Stimulated activated CD4-positive, alpha-beta T cell treated with anti-CD3 and anti-CD28 coated beads, Interleukin-12 subunit alpha, Interleukin-12 subunit beta, amount 100 ng/mL, for 4 hours (primary cell): ENCODE data around the gene RNLS.

Experiments
- DNase-seq: peaks from one replicate; pipeline ENCODE4 v3.0.0-alpha.2; 2020

The RNLS gene

DNA sequence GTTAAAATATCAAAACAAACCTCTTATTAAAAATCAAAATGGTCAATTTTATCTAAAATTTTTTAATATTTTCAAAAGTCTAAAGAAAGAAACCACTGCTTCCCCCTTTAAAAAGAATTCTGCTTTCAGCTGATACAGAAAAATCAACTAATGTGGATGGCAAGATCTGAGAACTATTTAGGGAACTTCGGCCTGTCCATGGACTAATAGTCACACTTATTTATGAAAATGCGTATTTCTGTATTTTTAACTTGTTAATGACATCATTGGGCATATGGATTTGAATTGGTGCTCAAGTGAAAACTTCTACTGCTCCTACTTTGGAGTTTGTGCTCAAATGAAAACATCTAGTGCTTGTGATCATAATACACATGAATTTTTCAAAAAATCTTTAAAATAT is 31.9 kb downstream of the RNLS start:
- no peak for DNase-seq

DNA sequence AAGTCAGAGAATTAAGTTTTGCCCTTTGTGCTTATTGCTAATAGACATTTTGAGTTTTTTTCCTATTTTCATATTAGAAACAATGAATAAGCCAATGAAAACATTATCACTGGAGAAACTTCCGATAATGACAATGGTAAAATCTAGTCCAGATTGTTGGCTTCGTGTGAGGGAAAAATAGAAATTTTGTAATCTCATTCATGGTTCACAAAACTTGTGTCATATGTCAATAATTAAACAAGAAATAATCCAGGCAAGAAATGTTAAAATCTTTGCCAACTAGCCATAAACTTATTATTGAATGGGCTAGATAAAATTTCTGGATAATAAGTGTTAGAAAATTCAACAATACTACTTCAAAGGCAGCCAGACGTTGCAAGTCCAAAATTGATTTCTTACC is 36.6 kb downstream of the RNLS start:
- DNase-seq: no peak

DNA sequence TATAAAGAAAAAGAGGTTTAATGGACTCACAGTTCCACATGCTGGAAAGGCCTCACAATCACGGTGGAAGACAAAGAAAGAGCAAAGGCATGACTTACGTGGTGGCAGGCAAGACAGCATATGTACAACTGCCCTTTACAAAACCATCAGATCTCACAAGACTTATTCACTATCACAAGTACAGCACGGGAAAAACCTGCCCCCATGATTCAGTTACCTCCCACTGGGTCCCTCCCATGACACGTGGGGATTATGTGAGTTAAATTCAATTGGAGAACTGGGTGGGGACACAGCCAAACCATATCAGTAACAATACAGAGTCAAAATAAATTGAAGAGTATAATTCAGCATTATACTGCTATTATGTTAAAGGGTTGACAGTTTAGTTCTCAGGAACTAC is 37.8 kb downstream of the RNLS start:
- no peak for DNase-seq

DNA sequence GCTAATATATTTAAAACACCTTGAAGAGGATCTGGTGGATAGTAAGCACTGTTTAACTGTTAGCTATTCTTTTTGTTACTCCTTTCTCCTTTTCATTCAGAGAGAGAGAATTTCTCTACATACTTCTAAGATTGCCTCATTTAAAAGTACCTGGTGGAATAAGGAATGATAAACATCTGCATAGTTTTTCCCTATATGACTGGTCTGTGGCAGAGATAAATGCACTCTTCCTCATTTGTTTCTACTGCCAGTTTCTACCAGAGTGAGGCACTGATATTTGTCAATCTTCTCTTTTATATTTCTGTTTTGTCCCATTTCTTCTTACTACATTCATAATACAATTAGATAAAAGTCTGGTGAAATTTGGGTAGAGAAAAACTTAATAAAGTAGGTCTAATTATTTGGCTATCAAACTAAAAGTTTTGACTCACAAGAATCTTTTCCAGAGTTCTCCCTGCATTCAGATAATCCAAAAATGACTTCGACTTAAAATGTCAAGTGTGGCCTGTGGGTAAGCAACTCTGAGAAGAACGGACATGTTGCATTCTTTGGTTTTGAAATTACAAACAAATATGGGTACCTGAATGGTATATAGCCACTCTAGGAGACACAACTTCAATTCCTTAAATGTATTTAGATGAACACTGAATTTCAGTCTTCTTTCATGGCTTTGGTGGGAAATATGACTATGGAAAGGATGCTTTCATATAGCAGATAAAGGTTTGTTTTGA is 38.8 kb downstream of the RNLS start:
- no peak for DNase-seq

DNA sequence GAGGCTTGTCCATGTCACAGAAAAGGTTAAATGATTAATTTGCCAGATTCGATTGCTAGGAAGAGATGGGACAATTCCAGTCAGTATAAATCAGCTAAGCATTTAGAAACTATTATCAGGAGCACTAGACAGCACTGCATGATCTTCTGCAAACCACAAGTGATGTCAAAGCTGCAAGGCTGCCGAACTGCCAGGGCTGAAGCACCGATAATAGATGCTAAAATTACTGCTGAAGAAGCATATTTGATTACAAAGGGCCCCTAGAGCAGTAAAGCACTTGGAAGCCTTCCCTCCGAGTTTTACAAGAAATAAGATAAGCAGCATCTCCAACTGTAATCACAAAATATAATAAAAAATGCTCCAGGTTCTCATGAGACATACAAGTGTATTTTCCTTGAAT is 40.6 kb downstream of the RNLS start:
- no peak for DNase-seq

DNA sequence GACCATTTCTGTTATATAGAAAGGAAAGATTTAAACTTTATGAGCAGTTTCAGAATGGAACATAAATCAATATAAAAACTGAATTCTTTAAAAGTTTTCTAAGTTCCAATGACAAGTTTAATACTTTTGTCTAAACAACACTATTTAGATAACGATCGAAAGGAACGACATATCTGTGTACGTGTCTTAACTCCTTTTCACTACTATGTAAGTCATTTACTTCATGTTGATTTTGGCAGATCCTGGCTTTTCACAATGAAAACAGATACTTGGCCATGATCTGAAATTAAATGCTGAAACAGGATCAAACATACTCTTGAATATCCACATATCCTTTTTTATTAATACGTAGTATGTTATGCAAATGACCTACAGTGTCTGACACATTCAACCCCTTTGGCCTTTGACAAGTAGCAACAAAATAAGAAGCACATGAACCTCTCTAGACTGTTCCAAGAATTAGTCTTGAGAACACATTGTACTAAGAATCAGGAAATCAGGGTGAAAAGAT is 41.9 kb downstream of the RNLS start:
- DNase-seq: no peak

DNA sequence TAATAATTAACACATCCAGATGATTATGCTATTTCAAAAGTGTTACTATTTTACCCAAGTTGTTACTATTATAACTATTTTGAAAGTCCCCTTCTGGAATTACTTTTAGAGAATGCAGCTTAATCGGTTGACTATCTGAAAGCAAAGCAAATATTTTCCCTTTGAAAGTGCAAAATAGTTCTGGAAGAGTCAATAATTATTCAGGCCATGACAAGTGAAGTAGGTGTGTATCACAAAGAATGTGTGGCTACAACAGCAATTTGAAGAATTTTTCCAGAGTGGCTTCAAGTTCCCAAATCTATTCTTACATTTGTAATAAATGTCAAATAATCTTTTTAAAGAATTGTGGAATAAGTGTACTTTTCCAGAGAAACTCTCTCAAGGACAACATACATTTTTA is 42.8 kb downstream of the RNLS start:
- DNase-seq: no peak

DNA sequence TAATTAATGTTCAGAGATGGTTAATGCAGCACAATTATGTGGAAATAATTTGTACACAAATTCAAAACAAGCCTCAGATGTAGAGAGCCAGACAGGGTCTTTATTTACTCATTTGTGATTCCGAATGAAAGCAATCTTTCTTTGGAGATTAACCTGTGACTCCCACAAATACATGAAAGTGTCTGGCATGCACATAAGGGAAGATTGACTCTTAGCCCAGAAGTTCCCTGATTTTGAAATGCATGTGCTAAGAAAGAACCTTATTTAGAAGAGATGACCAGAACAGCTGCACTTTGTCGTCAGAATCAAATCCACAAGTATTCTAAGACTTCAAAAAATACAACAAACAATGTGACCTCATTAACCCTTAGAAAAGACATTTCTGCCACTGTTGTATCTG is 45.1 kb downstream of the RNLS start:
- no peak for DNase-seq

DNA sequence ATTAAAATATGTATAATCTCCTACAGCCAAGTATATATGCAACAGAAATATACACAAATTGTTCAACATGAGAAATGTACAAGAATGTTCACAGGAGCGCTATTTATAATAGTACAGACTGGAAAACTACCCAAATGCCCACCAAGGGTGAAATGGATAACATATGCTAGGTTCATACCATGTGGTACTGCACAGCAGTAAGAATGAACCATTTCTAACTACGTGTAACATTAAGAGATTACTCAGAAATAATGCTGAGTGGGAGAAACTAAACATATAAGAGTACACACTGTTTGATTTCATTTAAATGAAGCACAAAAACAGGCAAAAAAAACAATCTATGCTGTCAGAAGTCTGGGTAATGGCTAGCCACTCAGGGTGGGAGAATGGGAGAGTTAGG is 45.8 kb downstream of the RNLS start:
- no peak for DNase-seq

DNA sequence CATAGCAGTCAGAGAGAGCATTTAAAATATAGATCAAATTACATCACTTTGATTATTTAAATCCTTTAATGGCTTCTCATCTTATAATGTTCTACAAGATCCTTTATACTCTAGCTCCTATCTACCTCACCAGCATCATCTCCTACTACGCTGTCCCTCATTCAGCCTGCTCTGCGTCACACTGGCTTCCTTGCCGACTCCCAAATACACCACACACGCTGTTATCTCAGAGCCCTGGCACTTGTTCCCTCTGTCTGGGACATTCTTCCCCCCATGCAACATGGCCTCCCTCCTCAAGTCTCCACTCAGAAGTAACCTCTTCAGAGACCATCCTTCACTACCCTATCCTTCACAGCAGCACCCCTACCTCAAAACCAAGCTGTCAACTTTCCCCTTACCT is 46.7 kb downstream of the RNLS start:
- no peak for DNase-seq

DNA sequence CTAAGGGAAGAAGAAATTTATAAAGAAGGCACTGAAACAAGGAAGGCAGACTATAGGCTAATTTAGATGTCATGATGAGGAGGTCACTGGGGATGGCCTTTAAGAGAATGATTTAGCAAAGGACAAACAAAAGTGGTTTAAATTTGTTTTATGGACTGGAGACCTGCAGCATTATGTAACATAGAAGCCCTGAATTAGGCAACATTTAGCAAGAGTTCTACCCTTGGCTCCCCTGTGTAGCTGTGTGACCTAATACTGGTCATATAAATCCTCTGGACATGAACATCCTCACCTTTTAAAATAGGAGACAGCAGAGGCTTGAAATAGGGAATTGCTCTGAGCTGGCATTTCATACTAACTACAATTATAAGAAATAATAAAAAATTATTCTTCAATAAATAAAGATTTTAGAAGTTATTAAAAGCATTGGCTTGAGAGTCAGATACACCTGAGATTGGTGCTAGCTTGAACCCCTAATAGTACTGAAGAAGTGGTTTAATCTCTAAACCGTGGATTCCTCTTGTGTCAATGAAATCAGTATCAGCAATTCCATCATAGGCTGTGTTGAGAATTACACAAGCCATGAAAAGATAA is 48.9 kb downstream of the RNLS start:
- DNase-seq: no peak

DNA sequence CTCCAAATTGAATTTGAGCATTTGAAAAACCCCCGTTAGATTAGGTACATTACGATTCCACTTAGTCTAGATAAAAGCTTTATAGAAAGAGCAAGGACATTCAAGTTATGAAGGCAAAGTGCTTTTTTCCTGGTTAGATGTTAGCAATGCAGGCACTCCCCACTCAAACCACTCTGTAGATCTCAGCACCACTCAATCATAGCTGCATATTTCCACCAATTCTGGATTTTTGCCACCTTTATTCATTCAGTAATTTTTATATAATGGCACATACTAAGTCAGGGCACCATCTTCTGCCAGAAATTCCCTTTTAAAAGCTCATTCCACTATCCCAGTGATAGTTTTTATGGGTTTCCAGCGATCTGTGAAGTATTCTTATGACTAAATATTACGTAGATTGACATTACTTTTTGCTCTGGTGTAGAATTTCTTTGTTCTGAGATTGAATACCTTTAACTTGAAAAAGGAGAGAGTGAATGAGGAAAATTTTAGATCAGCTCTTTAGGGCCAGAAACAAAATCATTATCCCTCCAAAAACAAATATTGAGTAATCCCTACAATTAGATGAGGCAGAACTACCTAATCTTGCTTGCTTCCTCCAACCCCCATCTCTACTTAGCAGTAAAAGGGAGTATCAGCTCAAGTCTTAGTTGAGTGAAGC is 51.6 kb downstream of the RNLS start:
- no peak for DNase-seq

DNA sequence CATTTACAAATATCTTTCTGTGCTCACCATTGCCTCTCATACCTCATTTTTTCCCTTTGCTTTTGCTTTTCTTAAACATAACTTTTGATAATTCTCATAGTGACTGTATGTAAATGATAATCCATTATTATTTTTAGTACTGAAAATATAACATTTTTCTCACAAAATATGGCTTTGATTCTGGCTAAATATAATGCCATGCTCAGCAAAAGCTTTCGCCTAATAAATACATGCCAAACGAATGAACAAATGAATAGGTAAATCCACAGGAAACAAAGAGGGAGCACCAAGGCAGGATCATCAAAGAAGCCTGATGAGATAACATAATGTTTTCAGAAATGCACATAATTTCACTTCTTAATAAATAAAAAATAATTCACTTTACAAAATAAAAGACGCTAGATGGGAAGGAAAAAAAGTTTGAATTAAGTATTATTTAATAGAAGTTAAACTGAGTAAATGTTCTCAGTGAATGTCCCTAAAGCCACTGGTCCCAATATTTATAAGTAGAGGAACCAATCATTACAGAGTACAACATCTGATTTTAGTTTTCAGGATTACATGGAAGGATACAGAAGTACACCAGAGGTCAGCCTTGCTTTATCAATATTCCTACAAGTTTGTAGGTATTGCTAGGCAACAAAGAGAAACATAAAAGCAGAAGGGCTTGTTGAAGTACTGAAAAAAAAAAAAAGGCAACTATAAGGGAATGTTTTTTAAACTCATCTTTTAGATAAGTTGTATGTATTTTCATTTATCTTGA is 52.3 kb downstream of the RNLS start:
- no peak for DNase-seq

DNA sequence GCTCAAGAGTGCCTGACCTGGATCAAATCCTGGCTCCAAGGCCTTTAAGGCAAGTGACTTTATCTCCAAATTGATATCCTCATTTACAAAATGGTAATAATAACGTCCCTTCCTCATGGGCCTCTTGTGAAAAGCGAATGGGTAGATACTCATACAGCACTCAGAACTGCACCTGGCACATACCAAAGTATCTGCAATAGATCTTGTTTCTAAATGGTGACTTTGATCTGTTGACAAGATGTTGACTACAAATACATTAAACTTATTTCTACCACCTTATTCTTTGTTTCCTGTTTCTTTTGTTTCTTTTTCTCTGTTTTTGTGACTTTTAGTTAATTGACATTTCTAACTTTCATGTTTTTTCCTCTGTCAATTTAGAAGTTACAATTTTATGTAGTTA is 53.0 kb downstream of the RNLS start:
- DNase-seq: no peak

DNA sequence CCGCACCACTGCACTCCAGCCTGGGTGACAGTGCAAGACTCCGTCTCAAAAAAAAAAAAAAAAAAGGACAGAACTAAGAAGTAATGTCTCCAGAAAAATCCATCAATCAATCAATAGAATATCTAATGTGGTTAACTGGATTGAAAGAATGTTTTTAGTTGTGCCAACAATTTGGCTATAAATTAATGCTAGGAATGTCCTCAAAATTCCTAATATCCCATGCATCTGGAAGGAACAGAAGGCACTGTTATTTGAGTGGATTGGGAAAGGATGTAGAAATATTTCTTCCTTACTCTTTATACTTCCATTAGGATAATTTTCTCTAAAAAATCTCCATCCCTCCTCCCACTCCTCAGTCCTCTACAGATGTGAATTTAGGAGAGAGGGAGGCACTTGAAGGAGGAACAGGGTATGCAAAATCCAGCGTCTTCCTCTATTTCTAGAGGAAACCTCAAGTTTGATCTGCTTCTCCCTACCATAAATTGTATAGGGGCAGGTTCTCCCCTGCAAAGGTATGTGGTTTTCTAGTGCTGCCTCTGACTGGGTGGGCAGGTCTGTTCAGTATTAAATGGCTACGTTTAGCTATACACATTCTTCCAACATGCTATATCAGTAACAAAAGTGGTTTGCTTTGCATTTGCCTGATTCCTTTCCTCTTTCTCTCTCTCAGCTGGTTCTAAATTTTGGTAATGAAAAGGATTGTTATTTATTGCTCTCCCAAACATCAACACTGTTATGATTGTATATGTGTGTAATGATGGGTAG is 54.1 kb downstream of the RNLS start:
- no peak for DNase-seq

DNA sequence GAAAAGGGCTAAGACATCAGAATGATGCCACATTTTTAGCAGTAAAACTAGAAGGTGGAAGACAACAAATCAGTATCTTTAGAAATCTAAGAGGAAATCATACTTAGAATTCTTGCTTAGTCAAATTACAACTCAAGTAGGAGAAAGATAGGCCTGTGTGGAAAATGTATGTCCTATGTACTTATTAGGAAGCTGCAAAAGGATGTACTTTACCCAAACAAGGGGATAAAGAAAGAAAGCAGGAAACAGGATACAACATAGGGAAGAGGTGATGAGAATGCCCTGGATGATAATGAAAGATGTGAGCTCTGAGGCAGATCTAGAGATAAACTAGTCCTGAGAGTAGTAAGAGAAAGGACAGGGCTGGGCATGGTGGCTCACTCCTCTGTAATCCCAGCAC is 54.9 kb downstream of the RNLS start:
- no peak for DNase-seq

DNA sequence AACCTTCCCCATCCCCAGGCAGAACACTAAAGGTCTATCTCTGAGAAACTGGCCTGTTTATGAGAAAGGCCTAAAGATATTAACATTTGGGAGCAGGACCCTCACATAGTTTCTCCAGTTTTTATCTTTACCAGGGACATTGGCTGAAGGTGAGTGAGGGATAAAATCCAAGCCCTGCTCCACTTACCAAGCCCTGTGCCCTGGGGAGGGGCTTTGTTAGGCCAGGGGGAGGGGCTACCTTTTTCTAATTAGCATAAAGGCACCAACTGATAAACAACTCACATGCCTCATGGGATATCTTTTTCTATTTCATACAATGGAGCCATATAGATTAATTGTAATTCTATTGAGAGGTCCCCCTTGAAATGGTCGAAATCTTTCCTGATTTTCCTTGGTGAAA is 55.9 kb downstream of the RNLS start:
- DNase-seq: no peak

DNA sequence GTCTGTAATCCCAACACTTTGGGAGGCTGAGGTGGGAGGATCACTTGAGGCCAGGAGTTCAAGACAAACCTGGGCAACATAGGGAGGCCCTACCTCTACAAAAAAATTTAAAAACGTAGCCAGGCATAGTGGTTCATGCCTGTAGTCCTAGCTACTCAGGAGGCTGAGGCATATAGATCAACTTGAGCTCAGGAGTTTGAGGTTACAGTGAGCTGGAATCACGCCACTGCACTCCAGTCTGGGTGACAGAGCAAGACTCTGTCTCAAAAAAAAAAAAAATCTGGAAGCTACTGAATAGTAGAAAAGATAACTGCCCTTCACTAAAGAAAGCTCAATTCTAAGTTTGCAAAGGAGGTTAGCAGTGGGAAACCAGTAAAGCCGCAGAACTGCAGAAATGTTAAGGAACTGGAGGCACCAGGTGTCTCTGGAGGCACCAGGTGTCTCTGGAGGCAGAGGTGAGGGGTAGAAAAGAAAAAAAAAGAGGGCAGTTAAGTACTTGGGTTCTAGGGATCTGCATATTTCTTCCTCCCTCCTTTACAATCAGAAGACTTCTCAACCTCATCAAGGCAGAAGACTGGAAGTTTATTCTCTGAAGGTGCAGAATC is 56.5 kb downstream of the RNLS start:
- DNase-seq: no peak

DNA sequence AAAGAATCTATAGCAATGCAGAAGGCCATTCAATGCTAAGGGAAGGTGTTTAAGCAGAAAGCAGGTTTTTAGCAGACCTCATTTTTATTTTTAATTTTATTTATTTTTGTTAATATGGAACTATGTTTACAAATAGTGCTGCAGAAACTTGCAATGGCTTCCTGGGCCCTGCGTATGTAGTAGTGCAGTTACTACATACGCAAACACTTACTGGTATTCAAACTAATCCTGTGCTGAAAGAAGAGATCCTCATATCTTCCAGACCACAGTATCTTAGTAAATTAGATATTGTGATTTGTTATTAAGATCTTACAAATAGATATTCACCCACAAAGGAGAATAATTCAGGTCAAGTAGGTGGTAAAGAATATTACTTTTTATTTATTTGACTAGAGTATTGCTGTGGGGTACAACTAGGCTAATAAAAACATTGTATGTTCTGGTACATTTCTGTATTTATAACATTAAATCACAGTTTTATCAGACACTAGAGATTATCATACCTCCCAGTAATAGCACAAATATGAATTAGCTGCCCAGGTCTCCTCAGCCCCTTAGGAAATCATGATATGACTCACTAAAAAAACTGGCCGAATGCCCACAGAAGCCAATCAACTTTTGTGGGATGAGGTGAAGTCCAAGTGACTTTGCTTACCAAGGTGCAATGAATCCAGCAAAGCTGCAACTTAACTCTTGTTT is 57.6 kb downstream of the RNLS start:
- DNase-seq: no peak

DNA sequence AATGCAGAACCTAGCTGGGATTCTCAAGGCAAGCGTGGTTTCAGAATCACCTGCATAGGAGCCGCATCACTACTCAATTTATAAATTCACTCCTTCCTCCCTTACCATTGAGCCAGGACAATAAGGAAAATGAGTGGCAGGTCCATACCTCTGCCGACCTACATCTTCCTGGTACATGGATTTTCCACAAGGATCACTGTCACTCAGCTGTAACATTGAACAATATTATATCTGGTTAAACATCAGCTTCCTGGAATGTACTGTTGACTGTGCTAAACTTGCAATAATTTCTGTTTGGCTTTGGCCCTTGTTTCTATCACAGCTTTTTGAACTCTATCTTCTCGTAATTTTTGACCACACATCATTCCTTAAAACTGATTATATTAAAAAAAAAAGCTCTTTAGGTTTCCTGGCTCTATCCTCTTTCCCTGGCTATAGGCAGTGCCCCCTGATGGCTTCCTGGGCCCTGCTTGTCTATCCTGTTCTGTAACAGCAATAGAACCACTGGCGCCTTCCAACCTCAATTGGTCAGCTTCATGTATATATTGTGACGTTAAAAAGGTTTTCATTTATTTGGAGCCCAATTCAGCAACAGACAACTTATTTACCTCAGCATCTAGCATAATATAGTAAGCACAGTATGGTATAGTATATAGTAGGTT is 59.2 kb downstream of the RNLS start:
- no peak for DNase-seq

DNA sequence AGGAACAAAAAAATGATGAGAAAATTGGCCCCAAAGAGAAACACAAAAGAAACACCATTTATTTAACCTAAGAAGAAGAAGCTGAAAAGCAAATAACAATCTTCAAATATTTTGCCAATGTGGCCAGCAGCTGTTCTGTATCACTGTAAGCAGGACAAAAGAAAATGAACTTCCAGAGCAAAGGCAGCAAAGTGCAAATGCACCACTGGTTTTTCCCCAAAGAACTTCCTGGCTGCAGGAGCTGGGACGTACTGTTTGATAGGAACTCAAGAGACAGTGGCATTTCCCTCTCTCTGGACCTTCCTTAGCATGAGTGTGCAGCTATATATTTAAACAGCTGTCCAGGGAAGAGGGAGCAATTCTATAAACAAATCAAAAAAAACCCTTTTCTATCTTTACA is 60.4 kb downstream of the RNLS start:
- no peak for DNase-seq
